Measurements from ENCODE around the gene ZC3H12A. TPM values are rescaled to one million over a fixed set of nuclear protein-coding genes. Genes with fewer than 3 reads are reported as not detected.

Gene ZC3H12A
- total and polyA plus RNA-seq, 2 of the 8 experiments (the other 6 are each of a cell fraction or from before 2014, with no cell fraction given): 7.4 to 10.0 TPM

- Histone ChIP-seq H3K79me2 (ENCODE audit: control insufficient read depth in 1 of 2, insufficient read depth in 2 of 2, low read length in 2 of 2) (peaks cover 0 to 26% of the 10 kb centered on the region in 2 experiments; a peak in 2 of 4 replicates), H4K20me1 (replicated peaks in 1 of 2; ENCODE audit: control insufficient read depth in 1 of 2, insufficient read depth in 2 of 2, low read length in 2 of 2) (peaks cover 4 to 20% of the 10 kb centered on the region in 2 experiments), H2BK120ac (replicated peaks; ENCODE audit: low read depth, low read length) (peak overlapping the region; percentile 31), H2BK15ac (ENCODE audit: low read length) (no peak overlapping the region), H3K56ac (replicated peaks; ENCODE audit: insufficient read length, low read depth, low read length) (no peak overlapping the region), H3K14ac (ENCODE audit: insufficient read length) (no peak overlapping the region), H3K4me3 (ENCODE audit: extremely low read depth in 1 of 4, insufficient read depth in 2 of 4, low read depth in 3 of 4, low read length in 4 of 4) (peak overlapping the region in 1 of 4 experiments; percentile 19; a peak in 1 of 8 replicates), H3K27ac (ENCODE audit: low read depth, low read length) (peak overlapping the region; percentile 61; the same call in 1 of the 2 replicates), H3K23me2 (ENCODE audit: low read depth, low read length) (peaks cover 8% of the 10 kb centered on the region), H2AFZ (ENCODE audit: low read length) (no peak overlapping the region), H4K5ac (ENCODE audit: insufficient read length, low read depth, low read length) (no peak overlapping the region), H4K91ac (replicated peaks; ENCODE audit: insufficient read length, low read length) (peak overlapping the region; percentile 26), H3K79me1 (ENCODE audit: low read depth, low read length) (peaks cover 8% of the 10 kb centered on the region), H3K9ac (replicated peaks in 1 of 4; ENCODE audit: extremely low read depth in 1 of 4, low read depth in 3 of 4, low read length in 3 of 4) (peak overlapping the region in 2 of 4 experiments; percentile 20 to 35; a peak in 3 of 7 replicates), H3K9me3 (ENCODE audit: insufficient read depth in 2 of 2, low read depth in 1 of 2, low read length in 1 of 2) (no peaks in the 10 kb centered on the region), H2BK12ac (ENCODE audit: low read depth, low read length) (0 out of 2 replicates have a peak overlapping the region, but pooled peaks have one; percentile 85), H3K4me1 (replicated peaks in 1 of 4; ENCODE audit: control insufficient read depth in 3 of 4, insufficient read depth in 4 of 4, low read length in 3 of 4) (peaks cover 3 to 47% (median 28%) of the 10 kb centered on the region in 4 experiments), H3K4ac (replicated peaks; ENCODE audit: insufficient read length, low read depth, low read length) (peak overlapping the region; percentile 2), H3K27me3 (replicated peaks in 1 of 4; ENCODE audit: control insufficient read depth in 3 of 4, extremely low read depth in 1 of 4, insufficient read depth in 3 of 4, low read length in 3 of 4) (peaks cover 1 to 12% (median 9%) of the 10 kb centered on the region in 4 experiments; a peak in 6 of 7 replicates), H2BK5ac (ENCODE audit: low read depth, low read length) (peak overlapping the region; percentile 46), H2BK20ac (ENCODE audit: low read length) (no peak overlapping the region), H3K36me3 (ENCODE audit: control insufficient read depth in 2 of 4, insufficient read depth in 4 of 4, low read length in 3 of 4) (peaks cover 9 to 36% (median 22%) of the 10 kb centered on the region in 4 experiments; a peak in 7 of 8 replicates), H3K4me2 (ENCODE audit: insufficient read depth in 1 of 2, low read depth in 2 of 2, low read length in 2 of 2) (peak overlapping the region; percentile 55 to 75), H3K23ac (ENCODE audit: insufficient read length) (no peak overlapping the region), H4K8ac (ENCODE audit: extremely low read depth, insufficient read depth, low read length) (no peak overlapping the region), H2AK5ac (ENCODE audit: low read depth, low read length) (peak overlapping the region; percentile 68; the same call in 1 of the 2 replicates), H3K18ac (ENCODE audit: extremely low read depth, low read length) (no peak overlapping the region)
- POLR2A ChIA-PET (ENCODE audit: partially characterized antibody): interaction anchor here (1.1 to 5.7 kb wide), 5 partner anchors 7 to 37 kb away, joined by 3 to 68 read pairs (median 7); no protein-coding TSS in a partner anchor
- TF ChIP-seq TBP (IDR thresholded peaks at IDR 0.05; ENCODE audit: low read depth, low read length): no peak
- TF ChIP-seq POLR2AphosphoS5 (IDR thresholded peaks at IDR 0.05; ENCODE audit: low read depth, low read length): 0 out of 2 replicates have a peak, but pooled peaks have one; percentile 4
- DNase-seq (ENCODE audit: low read depth in 1 of 2, low spot score in 2 of 2) (no peak), FAIRE-seq (no peak)
- CTCF ChIA-PET (ENCODE audit: partially characterized antibody): interaction anchor here (1.5 to 17.4 kb wide), 4 partner anchors 9 to 22 kb away, joined by 4 to 213 read pairs (median 44); no protein-coding TSS in a partner anchor
- 90% methylated on average over 5 of the region's 5 CpGs; no CpG with 5 or more reads in 1 of the 2 experiments for WGBS, 2 experiments (ENCODE audit: extremely low coverage in 1 of 2, insufficient coverage in 1 of 2, insufficient read length in 1 of 2, insufficient replicate concordance in 2 of 2, low coverage in 1 of 2, low lambda C conversion rate in 2 of 2, missing lambda C conversion rate in 1 of 2)
Measured at GRCh38 chr1:37477946-37478345, 3.6 kb downstream of the ZC3H12A start.

All from H1 (cell line).